Mucosa of gallbladder (tissue), 1 donor: ENCODE data around the gene ZFP42. TPM values are rescaled to one million over a fixed set of nuclear protein-coding genes. Genes with fewer than 3 reads are reported as not detected.
"Not testable (repeated sequence)": the region's sequence is repeated elsewhere in the genome, so short reads cannot be mapped to it uniquely, and the experiment has no call there.

ENCODE experiments used
- DNase-seq: peaks from one replicate; pipeline ENCODE4 v3.0.0-alpha.2; 2020; ENCODE audit warnings: low spot score
- total RNA-seq: library from RNA; stranded (reverse); gene quantifications from one replicate; pipeline ENCODE4 v1.2.1, GENCODE V29; 2021
- donor health status: DM: no; HTN: no; CAD: no.

Gene ZFP42
- 0.09 TPM for total RNA-seq

DNA sequence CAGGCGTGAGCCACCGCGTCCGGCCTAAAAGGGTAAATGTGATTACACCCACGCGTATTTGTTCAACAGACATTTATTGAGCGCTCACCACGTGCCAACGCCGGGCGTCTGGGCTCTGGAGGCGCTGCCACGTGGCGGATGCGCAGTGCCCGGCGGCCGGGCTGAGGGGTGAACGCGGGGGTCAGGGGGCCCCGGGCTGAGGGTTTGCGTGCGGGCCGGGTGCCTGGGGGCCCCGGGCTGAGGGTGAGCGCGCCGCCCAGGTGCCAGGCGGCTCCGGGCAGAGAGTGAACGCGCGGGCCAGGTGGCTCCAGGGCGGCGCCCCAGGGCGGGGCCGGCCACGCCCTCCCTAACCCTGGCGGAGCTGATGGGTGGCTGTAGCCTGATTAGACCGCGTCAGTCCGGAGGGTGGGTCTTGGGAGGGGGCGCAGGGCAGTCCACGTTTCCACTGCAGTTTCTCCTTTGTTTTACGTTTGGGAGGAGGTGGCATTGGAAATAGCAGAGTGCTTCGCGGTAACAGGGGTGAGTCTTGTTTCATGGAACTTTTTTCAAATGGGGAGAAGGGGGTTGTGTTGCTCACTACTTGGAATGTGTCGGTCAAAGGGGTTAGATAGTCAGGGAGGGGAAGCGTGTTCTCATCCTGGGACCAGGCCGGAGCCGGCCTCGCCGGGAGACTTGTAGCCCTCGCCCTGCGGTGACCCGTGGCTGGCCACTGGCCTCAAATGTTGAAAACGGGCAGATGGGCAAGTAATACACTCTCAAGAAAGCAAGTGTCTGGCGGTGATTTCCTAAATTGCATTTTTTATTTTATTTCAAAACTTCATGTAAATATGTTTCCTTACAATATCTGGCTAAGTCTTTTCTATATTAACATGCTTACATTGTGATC is at the start of gene ZFP42:
ZFP42 (plus strand) TSS at position 450 of the 886 bp plus-strand sequence. CDS start 7,037 bp downstream, outside the sequence.
- no peak for DNase-seq

DNA sequence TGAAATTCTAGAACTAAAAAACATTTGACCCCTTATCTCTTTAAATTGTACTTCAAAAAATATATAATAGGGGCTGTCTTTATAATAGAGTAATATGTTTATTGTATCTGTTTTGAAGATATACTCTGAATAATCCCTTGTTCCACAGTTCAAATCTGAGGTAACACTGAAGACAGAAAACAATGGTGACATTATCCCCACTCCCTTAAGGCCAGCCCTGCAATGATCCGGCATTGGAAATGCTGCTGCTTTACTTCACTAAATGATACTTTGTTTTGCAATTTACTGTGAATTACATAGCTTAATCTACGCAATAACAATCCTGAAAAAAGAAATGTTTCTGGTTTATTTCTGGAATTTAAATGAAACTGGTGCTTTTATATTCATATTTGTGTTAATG is 34.4 kb upstream of the ZFP42 start:
- DNase-seq: no peak

- DNase-seq: no peak
Observed at GRCh38 chr4:187961961-187962360, 33.6 kb upstream of the ZFP42 start.

GRCh38 chr4:187962926-187963325 is 32.6 kb upstream of the ZFP42 start:
- no peak for DNase-seq

GRCh38 chr4:187965726-187966125 is 29.8 kb upstream of the ZFP42 start:
- no peak for DNase-seq

GRCh38 chr4:187972135-187972534 is 23.4 kb upstream of the ZFP42 start:
- DNase-seq: no peak

DNA sequence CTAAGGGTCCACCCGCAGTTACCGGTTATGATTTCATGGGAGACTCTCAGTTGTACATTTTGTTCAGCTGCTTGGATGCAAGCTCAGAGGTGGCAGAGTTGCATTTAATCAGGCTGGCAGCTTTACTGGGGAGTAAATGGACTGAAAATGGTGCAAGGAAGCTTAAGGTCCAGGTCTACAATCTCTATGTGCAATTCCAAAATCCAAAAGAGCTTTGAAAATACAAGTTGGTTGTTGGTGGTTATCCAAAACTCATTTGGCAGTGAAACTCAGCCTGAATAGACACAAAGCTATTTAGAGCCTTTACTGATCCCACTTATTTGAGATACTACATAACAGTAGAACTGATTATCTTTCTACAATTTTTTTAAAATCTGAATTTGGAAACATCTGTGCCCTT is 11.8 kb upstream of the ZFP42 start:
- no peak for DNase-seq

GRCh38 chr4:187992971-187993370 is 2.6 kb upstream of the ZFP42 start:
- DNase-seq: no peak

DNA sequence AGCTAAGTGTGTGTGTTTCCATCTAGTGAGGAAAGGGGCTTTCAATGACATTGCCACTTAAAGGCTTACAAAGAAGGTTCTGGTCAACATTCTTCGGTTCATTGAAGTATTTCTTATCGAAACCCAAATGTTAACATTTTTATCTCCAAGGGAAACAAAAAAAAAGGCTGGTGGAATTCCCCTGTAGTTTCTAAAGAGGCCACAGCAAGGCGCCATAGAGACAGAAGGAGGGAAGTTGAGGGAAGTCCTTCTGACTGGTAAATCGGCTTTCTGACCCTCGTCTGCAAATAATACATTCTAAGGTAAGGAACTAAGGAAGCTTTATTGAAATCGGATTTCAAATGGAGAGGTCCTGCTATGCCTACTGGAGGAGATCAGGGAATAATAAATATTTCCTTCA is 1.7 kb upstream of the ZFP42 start:
- DNase-seq: no peak

DNA sequence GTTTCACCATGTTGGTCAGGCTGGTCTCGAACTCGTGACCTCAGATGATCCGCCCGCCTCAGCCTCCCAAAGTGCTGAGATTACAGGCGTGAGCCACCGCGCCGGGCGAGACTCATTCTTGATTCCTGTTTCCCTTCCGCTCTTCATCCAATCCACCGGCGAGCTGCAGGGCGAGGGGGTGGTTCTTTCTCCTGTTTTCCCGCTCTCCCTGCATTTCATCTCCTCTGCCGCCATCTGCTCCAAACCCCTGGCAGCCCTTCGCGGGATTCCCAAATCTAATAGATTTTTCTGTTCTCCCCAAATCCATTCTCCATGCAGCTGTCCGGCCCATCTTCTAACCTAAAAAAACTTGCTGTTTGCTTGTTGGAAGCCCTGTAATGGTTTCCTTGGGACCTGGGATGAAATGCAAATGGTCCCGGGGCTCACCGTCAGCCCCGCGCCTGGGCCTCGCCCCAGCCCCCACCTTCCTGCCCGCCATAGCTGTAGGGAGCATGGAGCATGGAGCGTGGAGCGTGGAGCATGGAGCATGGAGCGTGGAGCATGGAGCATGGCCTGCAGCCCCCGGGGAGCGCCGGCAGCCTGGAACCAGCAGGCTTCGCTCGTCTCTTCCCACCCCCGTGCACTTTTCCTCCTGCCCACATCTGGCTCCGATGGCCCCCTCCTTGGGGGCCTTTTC is 1.1 kb downstream of the ZFP42 start:
- DNase-seq: no peak

DNA sequence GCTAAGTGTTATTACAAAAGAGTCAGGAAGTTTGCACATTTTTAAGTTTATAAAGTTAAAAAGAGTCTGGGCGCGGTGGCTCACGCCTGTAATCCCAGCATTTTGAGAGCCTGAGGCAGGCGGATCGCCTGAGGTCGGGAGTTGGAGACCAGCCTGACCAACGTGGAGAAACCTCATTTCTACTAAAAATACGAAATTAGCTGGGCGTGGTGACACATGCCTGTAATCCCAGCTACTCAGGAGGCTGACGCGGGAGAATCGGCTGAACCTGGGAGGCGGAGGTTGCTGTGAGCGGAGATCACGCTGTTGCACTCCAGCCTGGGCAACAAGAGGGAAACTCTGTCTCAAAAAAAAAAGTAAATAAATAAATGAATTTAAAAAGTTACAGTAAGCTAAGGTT is 2.4 kb downstream of the ZFP42 start:
- not testable (repeated sequence) for DNase-seq

DNA sequence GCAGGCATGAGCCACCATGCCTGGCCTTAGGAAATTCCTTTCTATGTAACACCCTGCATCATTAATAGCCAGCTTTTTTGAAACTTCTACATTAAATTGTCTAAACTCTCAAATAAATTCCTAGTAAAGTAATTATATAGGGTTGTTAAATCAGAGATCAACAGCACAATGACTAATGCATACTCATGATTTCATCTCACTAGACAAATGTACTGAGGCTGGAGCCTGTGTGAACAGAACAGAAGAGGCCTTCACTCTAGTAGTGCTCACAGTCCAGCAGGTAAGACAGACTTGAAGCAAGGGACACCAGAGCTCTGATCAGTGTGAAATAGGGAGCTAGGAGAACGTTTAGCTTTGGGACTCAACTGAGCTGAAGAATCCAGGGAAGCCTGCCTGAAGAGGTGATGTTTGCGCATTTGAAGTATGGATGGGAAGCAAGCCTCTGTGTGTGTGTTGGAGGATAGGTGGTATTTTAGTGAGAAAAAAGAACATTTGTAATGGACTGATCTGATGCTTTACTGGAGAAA is 3.9 kb downstream of the ZFP42 start:
- no peak for DNase-seq

DNA sequence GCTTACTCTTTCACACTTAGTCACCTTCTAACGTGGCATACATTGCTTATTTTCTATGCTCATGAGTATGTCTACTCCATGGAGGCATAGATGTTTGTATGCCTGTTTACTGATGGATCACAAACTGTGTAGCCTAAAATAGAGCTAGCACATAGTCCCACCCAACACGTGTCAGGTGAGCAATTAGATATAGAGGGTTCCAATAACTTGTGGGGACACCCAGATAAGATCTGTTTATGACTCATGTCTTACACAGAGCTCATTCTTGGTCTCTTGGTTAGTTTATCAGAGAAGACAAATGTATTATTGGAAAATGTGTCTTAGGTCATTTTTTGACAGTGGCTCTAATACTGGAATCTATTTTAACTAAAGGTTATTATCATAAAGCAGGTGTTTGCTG is 6.8 kb downstream of the ZFP42 start:
- no peak for DNase-seq

DNA sequence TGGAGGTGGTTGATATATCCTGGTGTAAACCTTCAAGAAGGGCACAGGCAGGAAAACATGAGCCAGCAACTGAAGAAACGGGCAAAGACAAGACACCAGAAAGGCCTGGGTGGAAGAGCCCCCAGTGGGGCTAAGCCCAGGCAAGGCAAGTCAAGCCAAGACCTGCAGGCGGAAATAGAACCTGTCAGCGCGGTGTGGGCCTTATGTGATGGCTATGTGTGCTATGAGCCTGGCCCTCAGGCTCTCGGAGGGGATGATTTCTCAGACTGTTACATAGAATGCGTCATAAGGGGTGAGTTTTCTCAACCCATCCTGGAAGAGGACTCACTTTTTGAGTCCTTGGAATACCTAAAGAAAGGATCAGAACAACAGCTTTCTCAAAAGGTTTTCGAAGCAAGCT is 7.2 kb downstream of the ZFP42 start:
- DNase-seq: no peak

DNA sequence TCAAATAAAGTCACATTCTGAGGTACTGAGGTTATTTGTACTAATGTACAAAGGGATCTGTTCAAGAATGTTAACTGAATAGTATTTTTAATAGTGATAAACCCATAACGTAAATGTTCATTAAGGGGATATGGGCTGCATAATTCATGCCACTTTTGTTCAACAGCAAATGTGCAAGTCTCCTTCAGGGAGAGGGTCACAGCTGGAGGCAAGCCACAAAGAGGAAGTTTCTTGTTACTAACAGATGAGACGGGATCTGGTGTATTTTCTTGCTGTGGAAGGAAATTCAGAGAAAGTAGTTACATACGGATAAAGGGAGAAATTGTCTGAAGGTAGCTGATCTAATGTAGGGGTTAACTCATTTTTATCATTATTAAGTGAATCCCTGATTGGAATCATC is 10.0 kb downstream of the ZFP42 start:
- no peak for DNase-seq

GRCh38 chr4:188006285-188006848 is 10.8 kb downstream of the ZFP42 start:
- no peak for DNase-seq

DNA sequence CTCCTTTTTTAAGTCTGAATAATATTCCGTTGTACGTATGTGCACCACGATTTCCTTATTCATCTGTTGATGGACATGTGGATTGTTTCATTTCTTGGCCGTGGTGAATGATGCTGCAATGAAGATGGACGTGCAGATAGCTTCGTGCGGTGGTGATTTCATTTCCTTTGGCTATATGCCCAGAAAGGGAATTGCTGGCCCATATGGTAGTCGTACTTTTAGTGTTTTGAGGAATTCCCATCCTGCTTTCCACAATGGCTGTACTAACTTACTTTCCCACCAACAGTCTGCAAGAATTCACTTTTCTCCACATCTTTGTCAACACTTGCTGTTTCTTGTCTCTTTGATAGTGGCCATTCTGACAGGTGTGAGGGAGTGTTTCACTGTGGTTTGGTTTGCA is 12.8 kb downstream of the ZFP42 start:
- DNase-seq: no peak

DNA sequence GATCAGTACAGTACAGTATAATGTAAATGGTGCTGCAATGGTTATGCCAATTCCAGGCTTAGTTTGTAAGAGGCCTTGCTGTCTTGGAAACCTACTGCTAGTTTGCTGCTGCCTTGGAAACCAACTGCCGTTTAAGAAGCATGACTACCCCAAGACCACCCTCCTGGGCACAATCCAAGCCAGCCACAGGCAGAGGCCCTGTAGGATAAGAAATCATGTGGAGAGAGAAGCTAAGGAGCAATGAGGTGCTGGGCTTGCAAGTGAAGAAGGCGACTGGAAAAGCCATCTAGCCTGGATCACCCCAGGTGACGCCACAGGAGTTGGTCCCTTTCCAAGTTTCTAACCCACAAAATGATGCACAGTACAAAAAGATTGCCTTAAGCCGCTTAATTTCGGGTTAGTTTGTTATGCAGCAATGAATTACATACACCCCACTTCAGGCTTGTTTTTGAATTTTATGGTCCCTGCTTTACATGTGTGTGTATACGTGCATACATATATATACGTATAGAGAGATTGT is 16.9 kb downstream of the ZFP42 start:
- DNase-seq: no peak

DNA sequence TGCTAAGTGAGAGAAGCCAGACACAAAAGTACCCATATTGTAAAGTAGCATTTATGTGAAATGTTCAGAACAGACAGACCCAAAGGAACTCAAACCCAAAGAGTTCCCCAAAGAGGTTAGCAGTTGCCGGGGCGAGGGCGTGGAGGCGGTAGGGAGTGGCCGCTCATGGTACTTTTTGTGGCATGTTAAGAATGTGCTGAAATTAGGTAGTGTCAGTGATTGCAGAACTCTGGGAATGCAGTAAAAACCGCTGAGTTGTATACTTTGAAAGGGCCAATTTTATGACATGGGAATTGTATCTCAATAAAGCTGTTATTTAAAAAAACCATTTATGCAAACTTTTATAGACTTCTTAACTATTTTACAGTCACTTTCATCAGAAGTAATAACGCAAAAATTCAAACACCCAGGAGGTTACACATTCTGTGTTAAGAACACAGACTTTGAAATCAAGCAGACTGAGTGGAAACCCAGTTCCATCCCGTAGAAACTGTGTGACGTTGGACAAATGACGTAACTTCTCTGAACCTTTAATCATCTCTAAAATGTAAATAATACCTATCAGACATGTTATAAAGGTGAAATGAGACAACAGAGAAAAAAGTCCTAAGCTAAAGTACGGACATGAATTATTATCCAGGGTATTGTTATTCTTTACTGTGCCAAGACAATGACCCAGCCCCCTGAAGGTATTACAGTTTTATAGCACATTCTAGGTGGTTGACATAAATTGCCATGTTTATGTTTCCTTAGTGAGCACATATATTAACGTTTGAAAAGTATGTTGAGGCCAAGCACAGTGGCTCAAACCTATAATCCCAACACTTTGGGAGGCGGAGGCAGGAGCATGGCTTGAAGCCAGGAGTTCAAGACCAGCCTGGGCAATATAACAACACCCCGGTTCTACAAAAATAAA is 19.7 kb downstream of the ZFP42 start:
- no peak for DNase-seq

DNA sequence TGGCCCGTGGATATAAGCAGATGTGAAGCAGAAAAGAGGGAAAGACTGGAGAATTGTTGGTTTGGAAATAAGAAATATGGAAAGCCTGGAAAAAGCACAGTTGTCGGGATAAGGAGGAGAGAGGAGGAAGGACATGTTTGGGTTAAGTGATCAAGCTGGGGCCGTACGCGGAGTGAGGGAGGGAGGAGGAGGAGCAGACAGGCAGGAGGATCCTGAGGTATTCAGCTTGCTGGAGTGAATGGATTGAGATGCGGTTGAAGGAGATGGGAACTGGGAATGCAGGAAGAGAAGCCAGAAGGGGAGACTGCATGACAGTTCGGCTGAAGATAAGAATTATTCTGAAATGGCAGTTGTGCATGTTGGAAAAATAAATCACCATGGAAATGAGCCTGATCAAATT is 21.2 kb downstream of the ZFP42 start:
- no peak for DNase-seq

GRCh38 chr4:188018262-188018661 is 22.7 kb downstream of the ZFP42 start:
- no peak for DNase-seq
